K562 (cell line): ENCODE data around the gene FGD6. TPM values are rescaled to one million over a fixed set of nuclear protein-coding genes. Genes with fewer than 3 reads are reported as not detected.

Experiments
- ATAC-seq: fragments of 200-7000 bp; cut with Tn5 transposase; 3 replicates; pipeline ENCODE4 v1.9.1; 2020; ENCODE audit warnings: moderate library complexity
- BruUV-seq: library from RNA; stranded (reverse); fragments of 400-500 nt; replicated peaks from 2 replicates; lab custom pipeline; 2021; lab: Mats Ljungman, UMichigan
- CTCF ChIA-PET: fragments of 300-600 bp; formaldehyde crosslinking; extraction: SDS; loops from one replicate; lab custom pipeline; 2021; ENCODE audit warnings: low intra/inter-chr PET ratio; lab: Yijun Ruan, JAX
- POLR2A ChIA-PET: fragments of 300-600, 350-650 bp; sonication (Branson Sonifier 250); formaldehyde crosslinking; extraction: SDS; loops from one replicate; lab custom pipeline; 2021; ENCODE audit warnings: antibody characterized with exemption, inconsistent platforms; lab: Yijun Ruan, JAX
- DNase-seq, 4 experiments: peaks; one replicate each; pipeline versions ENCODE4 v3.0.0 to v3.0.0-alpha.2; 2011 to 2018; ENCODE audit warnings: low spot score in 3 of 4, mixed read lengths in 3 of 4; ENCODE audit errors: extremely low read depth in 1 of 4
- FAIRE-seq: peaks from 2 replicates; lab custom pipeline; 2011; peaks lifted over from hg19 to GRCh38; lab: Jason Lieb, UNC
- H2AFZ ChIP-seq: 2 replicates; pipeline ENCODE4 v1.6.0; 2011; ENCODE audit warnings: low read depth, low read length, control low read depth, inconsistent platforms
- H3K27ac ChIP-seq: fragments of 200-600 bp; 3 replicates; pipeline ENCODE4 v1.8.0; 2011; ENCODE audit warnings: low read depth, mild to moderate bottlenecking, control low read depth, inconsistent platforms, low read length, moderate library complexity, mixed read lengths; ENCODE audit errors: extremely low read depth
- H3K27me3 ChIP-seq, 2 experiments: fragments of 300-600 bp in 1 of 2; 2 replicates in 1 of 2; 3 replicates in 1 of 2; pipeline versions ENCODE4 v1.6.0 to v1.8.0; 2011; ENCODE audit warnings: inconsistent platforms in 2 of 2, low read length in 2 of 2, mild to moderate bottlenecking in 1 of 2, mixed read lengths in 1 of 2, moderate library complexity in 1 of 2; ENCODE audit not compliant: control insufficient read depth in 2 of 2, insufficient read depth in 2 of 2
- H3K36me3 ChIP-seq: fragments of 300-600 bp; 3 replicates; pipeline ENCODE4 v1.8.0; 2011; ENCODE audit warnings: mild to moderate bottlenecking, low read length, inconsistent platforms; ENCODE audit not compliant: control insufficient read depth, insufficient read depth
- H3K4me1 ChIP-seq, 2 experiments: fragments of 200-600 bp in 1 of 2; replicated peaks in 1 of 2; 2 replicates in 1 of 2; 3 replicates in 1 of 2; pipeline versions ENCODE4 v1.5.1 to v1.8.0; 2011; ENCODE audit warnings: inconsistent platforms in 2 of 2, low read length in 2 of 2, mild to moderate bottlenecking in 1 of 2, mixed read lengths in 1 of 2, moderate library complexity in 1 of 2; ENCODE audit not compliant: control insufficient read depth in 2 of 2, insufficient read depth in 2 of 2
- H3K4me2 ChIP-seq: 2 replicates; pipeline ENCODE4 v1.6.1; 2011; ENCODE audit warnings: low read length, control low read depth, inconsistent platforms, mixed read lengths; ENCODE audit not compliant: insufficient read depth
- H3K4me3 ChIP-seq: fragments of 200-600 bp; sonication (generic), shearing (Covaris generic); 2 replicates; pipeline ENCODE4 v1.5.1; 2016; ENCODE audit warnings: control low read depth, inconsistent platforms
- H3K79me2 ChIP-seq: fragments of 200-600 bp; 3 replicates; pipeline ENCODE4 v1.8.0; 2011; ENCODE audit warnings: low read length, inconsistent platforms; ENCODE audit not compliant: control insufficient read depth, insufficient read depth
- H3K9ac ChIP-seq, 2 experiments: 2 replicates each; pipeline versions ENCODE4 v1.6.0 to v1.6.1; 2011; ENCODE audit warnings: low read depth in 2 of 2, low read length in 2 of 2, control low read depth in 1 of 2, inconsistent platforms in 1 of 2, mild to moderate bottlenecking in 1 of 2, mixed read lengths in 1 of 2; ENCODE audit not compliant: insufficient read depth in 1 of 2
- H3K9me1 ChIP-seq: one replicate; pipeline ENCODE4 v1.6.0; 2011; ENCODE audit warnings: inconsistent platforms, mild to moderate bottlenecking, low read length, moderate library complexity; ENCODE audit not compliant: control insufficient read depth, insufficient read depth
- H3K9me3 ChIP-seq: replicated peaks from 2 replicates; pipeline ENCODE4 v1.5.1; 2011; ENCODE audit warnings: low read depth, low read length, inconsistent platforms; ENCODE audit not compliant: control insufficient read depth, insufficient read depth
- H4K20me1 ChIP-seq: replicated peaks from 2 replicates; pipeline ENCODE4 v1.6.1; 2011; ENCODE audit warnings: low read length, inconsistent platforms, mixed read lengths; ENCODE audit not compliant: control insufficient read depth, insufficient read depth
- ARHGAP35 ChIP-seq: fragments of 450-650 bp; IDR thresholded peaks from 2 replicates; pipeline ENCODE4 v1.6.1; 2018; ENCODE audit not compliant: partially characterized antibody
- CREB3 ChIP-seq: fragments of 450-650 bp; conservative IDR thresholded peaks from 2 replicates; pipeline ENCODE4 v1.6.1; 2016; ENCODE audit warnings: missing genetic modification characterization, low read depth, mild to moderate bottlenecking, missing compliant biosample characterization, moderate library complexity
- FOXK2 ChIP-seq, 2 experiments: fragments of 450-650 bp; IDR thresholded peaks in 1 of 2; conservative IDR thresholded peaks in 1 of 2; 2 replicates each; pipeline ENCODE4 v1.6.1; 2016; ENCODE audit warnings: low read depth in 2 of 2, mild to moderate bottlenecking in 1 of 2
- GABPA ChIP-seq: fragments of 200-800 bp; sonication (Bioruptor generic); conservative IDR thresholded peaks from 2 replicates; pipeline ENCODE4 v1.6.1; 2016; ENCODE audit warnings: low read depth, missing genetic modification characterization, missing compliant biosample characterization
- HNRNPUL1 ChIP-seq: fragments of 200-400 bp; formaldehyde crosslinking; IDR thresholded peaks from 2 replicates; pipeline ENCODE4 v1.6.1; 2017; ENCODE audit warnings: low read length
- MXD1 ChIP-seq: fragments of 250-450 bp; sonication (Bioruptor Pico); IDR thresholded peaks from 2 replicates; pipeline ENCODE4 v1.8.0; 2021; ENCODE audit warnings: borderline replicate concordance, mild to moderate bottlenecking, moderate library complexity; ENCODE audit not compliant: poor library complexity, severe bottlenecking
- NCOA2 ChIP-seq, 2 experiments: fragments of 450-650 bp; IDR thresholded peaks; 2 replicates each; pipeline ENCODE4 v1.6.1; 2018; ENCODE audit warnings: mild to moderate bottlenecking in 2 of 2, moderate library complexity in 1 of 2; ENCODE audit not compliant: partially characterized antibody in 2 of 2
- PTTG1 ChIP-seq: fragments of 450-650 bp; IDR thresholded peaks from 2 replicates; pipeline ENCODE4 v1.6.1; 2016; ENCODE audit warnings: low read depth, mild to moderate bottlenecking, missing genetic modification characterization, missing compliant biosample characterization
- SAP30 ChIP-seq: fragments of 200-600 bp; sonication (generic); IDR thresholded peaks from 2 replicates; pipeline ENCODE4 v1.6.1; 2012; ENCODE audit warnings: borderline replicate concordance, low read depth, mild to moderate bottlenecking, moderate library complexity, low read length, control low read depth, inconsistent platforms; ENCODE audit not compliant: insufficient read depth, poor library complexity, severe bottlenecking
- SMARCA4 ChIP-seq: fragments of 450-650 bp; IDR thresholded peaks from 2 replicates; pipeline ENCODE4 v1.6.1; 2016
- U2AF1 ChIP-seq: fragments of 200-400 bp; formaldehyde crosslinking; optimal IDR thresholded peaks from 2 replicates; pipeline ENCODE3; 2017; ENCODE audit warnings: mild to moderate bottlenecking, low read depth, low read length, moderate library complexity
- WGBS: fragments of 100-300 bp; shearing (Covaris generic); methylation state at CpG from one replicate; pipeline ENCODE4 v1.1.6; 2016; ENCODE audit warnings: low coverage, mixed read lengths; ENCODE audit not compliant: insufficient coverage; ENCODE audit errors: missing lambda C conversion rate; 5-methylcytosine and 5-hydroxymethylcytosine counted together
- in situ Hi-C: fragments of 300-500 bp; cut with MboI; formaldehyde crosslinking; loops from 4 replicates; pipeline ENCODE4 v1.15.0; 2018; ENCODE audit warnings: inconsistent platforms, mixed read lengths
- intact Hi-C: fragments of 100-400 bp; cut with micrococcal nuclease; formaldehyde crosslinking; loops from 2 replicates; pipeline ENCODE4 v1.14.2; 2022
- polyA plus RNA-seq, 8 experiments: library from polyadenylated mRNA; depleted of rRNA in 4 of 8; stranded (reverse) in 5 of 8; unstranded in 3 of 8; fragments of >200 nt; fragmentation: Nextera tagmentation in 2 of 8; fragmentation: Illumina TruSeq in 1 of 8; extraction: Ambion mirVana in 2 of 8; extraction: Trizol in 1 of 8; gene quantifications; 2 replicates each; pipeline versions ENCODE4 v1.2.1 to v1.2.3, GENCODE V29; 2011 to 2014; ENCODE audit warnings: inconsistent platforms in 1 of 8, missing spikeins in 1 of 8
- total RNA-seq, 7 experiments: library from RNA; depleted of rRNA in 6 of 7; stranded (reverse); fragments of >200 nt in 6 of 7; fragmentation: Illumina TruSeq in 2 of 7; extraction: Trizol in 2 of 7; gene quantifications; 2 replicates each; pipeline versions ENCODE4 v1.2.1 to v1.2.3, GENCODE V29; 2011 to 2021; ENCODE audit warnings: low replicate concordance in 1 of 7

The FGD6 gene
- total and polyA plus RNA-seq, 9 of the 15 experiments (the other 6 are each of a cell fraction or from before 2014, with no cell fraction given) = 1.5 to 11.1 (median 5.8) TPM

- no peaks in the 10 kb centered on the region for H3K4me1 ChIP-seq
- H3K9me3 ChIP-seq = no peaks in the 10 kb centered on the region
- ChIA-PET CTCF (no interaction called here), POLR2A (interaction anchor here (0.9 kb wide), 1 partner anchor 9 kb away, joined by 5 read pairs; no protein-coding TSS in a partner anchor)
- in situ Hi-C loops (no loop called here), intact Hi-C loops (no loop called here)
- ATAC-seq = no peak
- H3K4me3 ChIP-seq = no peak overlapping the region
- peaks cover 67% of the 10 kb centered on the region; the same call in 2 of the 3 replicates for H3K36me3 ChIP-seq
- no peak overlapping the region for H3K4me2 ChIP-seq
- FAIRE-seq = no peak
- no peak overlapping the region for H2AFZ ChIP-seq
- WGBS = 79% methylated on average over 1 of the region's 1 CpG
- TF ChIP-seq ARHGAP35 (no peak), U2AF1 (no peak), CREB3 (tag) (no peak), SMARCA4 (no peak), HNRNPUL1 (no peak), PTTG1 (tag) (no peak), FOXK2 (conservative IDR thresholded peaks at IDR 0.05 in 1 of 2, IDR thresholded peaks at IDR 0.05 in 1 of 2; ENCODE audit: low read depth in 2 of 2) (no peak), GABPA (tag) (no peak), SAP30 (no peak), MXD1 (CRISPR knock-in tag) (no peak), NCOA2 (IDR thresholded peaks at IDR 0.05; ENCODE audit: partially characterized antibody in 2 of 2) (no peak)
- H4K20me1 ChIP-seq = no peaks in the 10 kb centered on the region
- no TSS peak for BruUV-seq
- no peak overlapping the region for H3K27ac ChIP-seq
- H3K79me2 ChIP-seq = no peaks in the 10 kb centered on the region
- no peak for DNase-seq
- H3K27me3 ChIP-seq = no peaks in the 10 kb centered on the region
- no peak overlapping the region for H3K9ac ChIP-seq
- H3K9me1 ChIP-seq = no peaks in the 10 kb centered on the region
These were observed 182.5 kb downstream of the FGD6 start for GRCh38 chr12:95034750-95035149.

Other genes with a start within 250 kb of the FGD6 start
- 115 and 178 TPM in 2 replicates for gene NDUFA12, start 213.8 kb downstream of the FGD6 start, total RNA-seq (2014; rRNA removed)
- 257 and 267 TPM in 2 replicates for gene NDUFA12, start 213.8 kb downstream of the FGD6 start, total RNA-seq (2014; rRNA removed; fragmentation: Illumina TruSeq; extraction: Trizol)
- 264 and 283 TPM in 2 replicates for gene NDUFA12, start 213.8 kb downstream of the FGD6 start, total RNA-seq (2015; rRNA removed; fragmentation: Illumina TruSeq; extraction: Trizol)
- 149 and 163 TPM in 2 replicates for gene NDUFA12, start 213.8 kb downstream of the FGD6 start, total RNA-seq (2021)
- 205 and 298 TPM in 2 replicates for gene NDUFA12, start 213.8 kb downstream of the FGD6 start, polyA plus RNA-seq (2011; rRNA removed)
- gene NDUFA12, start 213.8 kb downstream of the FGD6 start, polyA plus RNA-seq (2014; fragmentation: Illumina TruSeq; extraction: Trizol) = 344 and 367 TPM in 2 replicates
- gene NDUFA12, start 213.8 kb downstream of the FGD6 start, polyA plus RNA-seq (2014; fragmentation: Nextera tagmentation; extraction: Ambion mirVana) = 100 to 1,000 TPM; 862 to 986 TPM
- 200 and 224 TPM in 2 replicates for gene NDUFA12, start 213.8 kb downstream of the FGD6 start, polyA plus RNA-seq (2014; rRNA removed)
- 25.3 and 28.8 TPM in 2 replicates for gene NR2C1, start 143.8 kb downstream of the FGD6 start, total RNA-seq (2014; rRNA removed)
- gene NR2C1, start 143.8 kb downstream of the FGD6 start, total RNA-seq (2014; rRNA removed; fragmentation: Illumina TruSeq; extraction: Trizol) = 35.1 and 35.6 TPM in 2 replicates
- gene NR2C1, start 143.8 kb downstream of the FGD6 start, total RNA-seq (2015; rRNA removed; fragmentation: Illumina TruSeq; extraction: Trizol) = 35.9 and 39.7 TPM in 2 replicates
- 27.6 and 27.9 TPM in 2 replicates for gene NR2C1, start 143.8 kb downstream of the FGD6 start, total RNA-seq (2021)
- gene NR2C1, start 143.8 kb downstream of the FGD6 start, polyA plus RNA-seq (2011; rRNA removed) = 42.4 and 47.3 TPM in 2 replicates
- gene NR2C1, start 143.8 kb downstream of the FGD6 start, polyA plus RNA-seq (2014; fragmentation: Illumina TruSeq; extraction: Trizol) = 35.7 and 41.1 TPM in 2 replicates
- 10 to 100 TPM in 1 of 2 experiments, 1 to 10 TPM in 1; 8.5 to 12.8 TPM for gene NR2C1, start 143.8 kb downstream of the FGD6 start, polyA plus RNA-seq (2014; fragmentation: Nextera tagmentation; extraction: Ambion mirVana)
- gene NR2C1, start 143.8 kb downstream of the FGD6 start, polyA plus RNA-seq (2014; rRNA removed) = 36.2 and 37.9 TPM in 2 replicates
- gene VEZT, start 340 bp upstream of the FGD6 start, total RNA-seq (2014; rRNA removed) = 23.1 and 23.8 TPM in 2 replicates
- 37.1 and 45.5 TPM in 2 replicates for gene VEZT, start 340 bp upstream of the FGD6 start, total RNA-seq (2014; rRNA removed; fragmentation: Illumina TruSeq; extraction: Trizol)
- gene VEZT, start 340 bp upstream of the FGD6 start, total RNA-seq (2015; rRNA removed; fragmentation: Illumina TruSeq; extraction: Trizol) = 39.1 and 44.8 TPM in 2 replicates
- 24.7 and 32.2 TPM in 2 replicates for gene VEZT, start 340 bp upstream of the FGD6 start, total RNA-seq (2021)
- gene VEZT, start 340 bp upstream of the FGD6 start, polyA plus RNA-seq (2011; rRNA removed) = 53.8 and 61.5 TPM in 2 replicates
- 33.2 and 44.2 TPM in 2 replicates for gene VEZT, start 340 bp upstream of the FGD6 start, polyA plus RNA-seq (2014; fragmentation: Illumina TruSeq; extraction: Trizol)
- 10 to 100 TPM; 16.1 to 29.1 TPM for gene VEZT, start 340 bp upstream of the FGD6 start, polyA plus RNA-seq (2014; fragmentation: Nextera tagmentation; extraction: Ambion mirVana)
- gene VEZT, start 340 bp upstream of the FGD6 start, polyA plus RNA-seq (2014; rRNA removed) = 27.6 and 32.6 TPM in 2 replicates